Measurements from ENCODE around the gene MDFI. TPM values are rescaled to one million over a fixed set of nuclear protein-coding genes. Genes with fewer than 3 reads are reported as not detected.

Gene MDFI
- polyA plus RNA-seq, 1 donor from 2014 or later = 42.5 TPM

GRCh38 chr6:41651962-41652657 is 13.8 kb downstream of the MDFI start:
- Histone ChIP-seq H3K9me2 (ENCODE audit: insufficient read depth, low read length) (no peaks in the 10 kb centered on the region), H4K20me1 (ENCODE audit: insufficient read depth) (no peaks in the 10 kb centered on the region), H3K27ac (ENCODE audit: low read length) (no peak overlapping the region), H3K4me3 (ENCODE audit: low read length) (no peak overlapping the region), H3K27me3 (ENCODE audit: insufficient read depth, low read depth, low read length) (no peaks in the 10 kb centered on the region), H3K9ac (ENCODE audit: low read length) (no peak overlapping the region), H3K79me2 (replicated peaks; ENCODE audit: insufficient read depth, low read length) (no peaks in the 10 kb centered on the region), H3K9me3 (ENCODE audit: low read length) (no peaks in the 10 kb centered on the region), H2AFZ (ENCODE audit: low read depth, low read length) (no peak overlapping the region), H3F3A (ENCODE audit: insufficient read depth, low read length, poor library complexity, severe bottlenecking) (no peaks in the 10 kb centered on the region), H3K4me2 (ENCODE audit: low read length) (no peak overlapping the region), H3K36me3 (ENCODE audit: insufficient read depth, low read length) (no peaks in the 10 kb centered on the region)
- no peak for TF ChIP-seq CTCF (IDR thresholded peaks at IDR 0.05; ENCODE audit: poor library complexity, severe bottlenecking)
- no peak for TF ChIP-seq MXI1 (conservative IDR thresholded peaks at IDR 0.05; ENCODE audit: poor library complexity, severe bottlenecking)
- TF ChIP-seq POLR2AphosphoS5 (IDR thresholded peaks at IDR 0.05) = no peak
- no peak for TF ChIP-seq RAD21 (conservative IDR thresholded peaks at IDR 0.05)
- TF ChIP-seq EP300 (conservative IDR thresholded peaks at IDR 0.05; ENCODE audit: poor library complexity, severe bottlenecking) = no peak
- TF ChIP-seq SMC3 (conservative IDR thresholded peaks at IDR 0.05; ENCODE audit: poor library complexity) = no peak
- TF ChIP-seq REST (IDR thresholded peaks at IDR 0.05; ENCODE audit: borderline replicate concordance) = no peak
- no peak for TF ChIP-seq TAF1 (IDR thresholded peaks at IDR 0.05; ENCODE audit: low read depth)
- TF ChIP-seq EZH2 (IDR thresholded peaks at IDR 0.05; ENCODE audit: borderline replicate concordance, insufficient read depth, low read length, poor library complexity, severe bottlenecking) = no peak

- no peak overlapping the region for H3K4me2 ChIP-seq (ENCODE audit: low read length)
- no peaks in the 10 kb centered on the region for H3F3A ChIP-seq (ENCODE audit: insufficient read depth, low read length, poor library complexity, severe bottlenecking)
- no peaks in the 10 kb centered on the region for H4K20me1 ChIP-seq (ENCODE audit: insufficient read depth)
- no peak overlapping the region for H3K9ac ChIP-seq (ENCODE audit: low read length)
- no peaks in the 10 kb centered on the region for H3K27me3 ChIP-seq (ENCODE audit: insufficient read depth, low read depth, low read length)
- TF ChIP-seq MXI1 (conservative IDR thresholded peaks at IDR 0.05; ENCODE audit: poor library complexity, severe bottlenecking) (no peak), POLR2AphosphoS5 (IDR thresholded peaks at IDR 0.05) (no peak), EZH2 (IDR thresholded peaks at IDR 0.05; ENCODE audit: borderline replicate concordance, insufficient read depth, low read length, poor library complexity, severe bottlenecking) (no peak)
- H3K27ac ChIP-seq (ENCODE audit: low read length) = no peak overlapping the region
- H3K9me3 ChIP-seq (ENCODE audit: low read length) = no peaks in the 10 kb centered on the region
- no peaks in the 10 kb centered on the region for H3K9me2 ChIP-seq (ENCODE audit: insufficient read depth, low read length)
- no peak overlapping the region for H2AFZ ChIP-seq (ENCODE audit: low read depth, low read length)
- H3K36me3 ChIP-seq (ENCODE audit: insufficient read depth, low read length) = no peaks in the 10 kb centered on the region
- no peaks in the 10 kb centered on the region for H3K79me2 ChIP-seq (replicated peaks; ENCODE audit: insufficient read depth, low read length)
- H3K4me3 ChIP-seq (ENCODE audit: low read length) = no peak overlapping the region
Observed at GRCh38 chr6:41652866-41653652, 14.8 kb downstream of the MDFI start.

Measured in neural cell (in vitro differentiated cells).